GM23338 (cell line): ENCODE results near the gene TXNRD3. TPM values are rescaled to one million over a fixed set of nuclear protein-coding genes. Genes with fewer than 3 reads are reported as not detected.

Experiments
- ATAC-seq: fragments of 200-7000 bp; cut with Tn5 transposase; 3 replicates; pipeline ENCODE4 v1.9.1; 2020
- DNase-seq: peaks from one replicate; pipeline ENCODE4 v3.0.0-alpha.2; 2015; ENCODE audit warnings: low spot score
- H2AFZ ChIP-seq: fragments of 200-600 bp; sonication (generic); 2 replicates; pipeline ENCODE4 v1.8.0; 2016; ENCODE audit warnings: antibody characterized with exemption, mild to moderate bottlenecking, moderate library complexity
- H3F3A ChIP-seq: fragments of 200-600 bp; sonication (generic); replicated peaks from 2 replicates; pipeline ENCODE4 v1.8.0; 2017; ENCODE audit warnings: antibody characterized with exemption, mixed run types, low read depth
- H3K27ac ChIP-seq: fragments of 200-600 bp; sonication (generic); 2 replicates; pipeline ENCODE4 v1.6.1; 2016; ENCODE audit warnings: low read depth
- H3K27me3 ChIP-seq: fragments of 200-600 bp; sonication (generic); 2 replicates; pipeline ENCODE4 v1.8.0; 2016; ENCODE audit warnings: mild to moderate bottlenecking, mixed run types, moderate library complexity; ENCODE audit not compliant: insufficient read depth
- H3K36me3 ChIP-seq: fragments of 200-600 bp; sonication (generic); 2 replicates; pipeline ENCODE4 v1.8.0; 2016; ENCODE audit warnings: mild to moderate bottlenecking; ENCODE audit not compliant: insufficient read depth
- H3K4me1 ChIP-seq: fragments of 200-600 bp; sonication (generic); 2 replicates; pipeline ENCODE4 v1.8.0; 2016; ENCODE audit warnings: mild to moderate bottlenecking, moderate library complexity; ENCODE audit not compliant: insufficient read depth
- H3K4me2 ChIP-seq: fragments of 200-600 bp; sonication (generic); 2 replicates; pipeline ENCODE4 v1.7.1; 2017; ENCODE audit warnings: mixed run types
- H3K4me3 ChIP-seq: fragments of 200-600 bp; sonication (generic); 2 replicates; pipeline ENCODE4 v1.6.1; 2016; ENCODE audit warnings: mixed run types
- H3K79me2 ChIP-seq: fragments of 200-600 bp; sonication (generic); replicated peaks from 2 replicates; pipeline ENCODE4 v1.8.0; 2017; ENCODE audit warnings: mild to moderate bottlenecking; ENCODE audit not compliant: insufficient read depth
- H3K9me2 ChIP-seq: fragments of 200-600 bp; sonication (generic); 2 replicates; pipeline ENCODE4 v1.8.0; 2017; ENCODE audit not compliant: insufficient read depth
- H4K20me1 ChIP-seq: fragments of 200-600 bp; sonication (generic); replicated peaks from 2 replicates; pipeline ENCODE4 v1.8.0; 2017; ENCODE audit warnings: mild to moderate bottlenecking; ENCODE audit not compliant: insufficient read depth
- H3K27ac Mint-ChIP-seq: 2 replicates; pipeline ENCODE4 v1.8.0; 2020; ENCODE audit warnings: inconsistent platforms, mild to moderate bottlenecking, moderate library complexity, mixed read lengths
- H3K27me3 Mint-ChIP-seq: 3 replicates; pipeline ENCODE4 v1.8.0; 2022; ENCODE audit warnings: low read depth, mild to moderate bottlenecking, moderate library complexity, mixed read lengths, inconsistent platforms; ENCODE audit not compliant: insufficient read depth, poor library complexity
- H3K36me3 Mint-ChIP-seq: 3 replicates; pipeline ENCODE4 v1.8.0; 2021; ENCODE audit warnings: low read depth, mild to moderate bottlenecking, inconsistent platforms, moderate library complexity, mixed read lengths
- H3K4me1 Mint-ChIP-seq: 3 replicates; pipeline ENCODE4 v1.8.0; 2020; ENCODE audit warnings: mild to moderate bottlenecking, inconsistent platforms, mixed read lengths
- H3K4me3 Mint-ChIP-seq: 3 replicates; pipeline ENCODE4 v1.8.0; 2021; ENCODE audit warnings: moderate library complexity, mild to moderate bottlenecking, inconsistent platforms, mixed read lengths
- H3K9me3 Mint-ChIP-seq: 3 replicates; pipeline ENCODE4 v1.8.0; 2020; ENCODE audit warnings: moderate library complexity, mild to moderate bottlenecking, inconsistent platforms, mixed read lengths
- EZH2phosphoT487 ChIP-seq: fragments of 200-600 bp; sonication (generic); IDR thresholded peaks from one replicate; pipeline ENCODE4 v1.8.1; 2018; ENCODE audit warnings: antibody characterized with exemption; ENCODE audit not compliant: unreplicated experiment
- JUNB ChIP-seq: IDR thresholded peaks from one replicate; pipeline ENCODE4 v1.6.1; 2016; ENCODE audit warnings: antibody characterized with exemption; ENCODE audit not compliant: unreplicated experiment
- NANOG ChIP-seq: IDR thresholded peaks from 2 replicates; pipeline ENCODE4 v1.6.1; 2016; ENCODE audit warnings: antibody characterized with exemption, borderline replicate concordance
- POLR2AphosphoS5 ChIP-seq: IDR thresholded peaks from 2 replicates; pipeline ENCODE4 v1.6.1; 2016; ENCODE audit warnings: antibody characterized with exemption, low read depth
- ZNF114 ChIP-seq: fragments of 250-450 bp; sonication (Bioruptor Pico); IDR thresholded peaks from 2 replicates; pipeline ENCODE4 v1.5.0; 2020; ENCODE audit warnings: mild to moderate bottlenecking, moderate library complexity
- polyA plus RNA-seq: library from polyadenylated mRNA; unstranded; fragments of >200 nt; fragmentation: Nextera tagmentation; extraction: Ambion mirVana; gene quantifications from 2 replicates; pipeline ENCODE4 v1.2.1, GENCODE V29; 2016
- total RNA-seq: library from RNA; depleted of rRNA; stranded (reverse); fragments of >200 nt; shearing (Covaris generic); gene quantifications from 2 replicates; pipeline ENCODE4 v1.2.3, GENCODE V29; 2014
- TF ChIP-seq, protein P1 (sequence below): IDR thresholded peaks from 2 replicates; pipeline ENCODE4 v1.6.1; 2016; ENCODE audit warnings: antibody characterized with exemption
- TF ChIP-seq, protein P2 (sequence below), 2 experiments: fragments of 200-600 bp in 1 of 2; sonication (generic) in 1 of 2; conservative IDR thresholded peaks; 2 replicates each; pipeline versions ENCODE4 v1.5.1 to v1.6.1; 2016 to 2017; ENCODE audit warnings: antibody characterized with exemption in 2 of 2, low read depth in 2 of 2, mild to moderate bottlenecking in 2 of 2, moderate library complexity in 1 of 2
- TF ChIP-seq, protein P3 (sequence below): IDR thresholded peaks from one replicate; pipeline ENCODE4 v1.6.1; 2018; ENCODE audit warnings: antibody characterized with exemption; ENCODE audit not compliant: unreplicated experiment
- TF ChIP-seq, protein P4 (sequence below): fragments of 250-450 bp; sonication (Bioruptor Pico); IDR thresholded peaks from 2 replicates; pipeline ENCODE4 v1.5.0; 2020; ENCODE audit warnings: mild to moderate bottlenecking, moderate library complexity

Gene TXNRD3
- total and polyA plus RNA-seq, 2 experiments from 2014 or later, result 3.0 to 4.1 TPM

DNA sequence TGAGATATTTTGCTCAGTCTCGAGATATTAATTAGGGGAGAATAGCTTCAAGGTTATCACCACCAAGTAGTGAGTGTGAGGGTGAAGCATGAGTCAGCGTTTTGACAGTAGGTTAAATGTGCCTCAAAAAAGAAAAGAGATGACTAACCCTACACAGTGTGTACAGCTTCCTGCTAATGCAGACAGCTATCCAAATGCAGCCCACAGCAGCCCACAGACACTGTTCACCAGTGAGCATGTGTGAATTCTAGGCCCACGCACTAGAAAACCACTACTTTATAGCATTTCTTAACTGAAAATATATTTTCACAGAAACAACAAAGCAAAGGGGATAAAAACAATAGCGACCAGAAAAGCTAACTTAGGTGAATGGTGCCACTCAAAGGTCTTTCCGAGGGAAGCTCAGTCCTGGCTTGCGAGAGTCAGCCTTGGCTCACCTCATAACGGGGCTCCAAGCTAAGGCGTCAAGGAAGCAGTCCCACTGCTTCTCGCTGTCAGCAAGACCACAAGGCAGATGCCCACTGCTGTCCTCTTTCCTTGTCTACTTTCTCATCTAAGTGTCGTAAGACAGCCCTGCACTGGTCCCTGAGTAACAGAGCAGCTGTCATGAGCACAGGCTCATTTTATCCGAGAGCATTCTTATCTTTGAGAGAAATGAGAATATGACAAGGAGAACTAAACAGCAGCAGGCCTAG, 47.6 kb downstream of the TXNRD3 start:
- TF ChIP-seq, protein P1, sequence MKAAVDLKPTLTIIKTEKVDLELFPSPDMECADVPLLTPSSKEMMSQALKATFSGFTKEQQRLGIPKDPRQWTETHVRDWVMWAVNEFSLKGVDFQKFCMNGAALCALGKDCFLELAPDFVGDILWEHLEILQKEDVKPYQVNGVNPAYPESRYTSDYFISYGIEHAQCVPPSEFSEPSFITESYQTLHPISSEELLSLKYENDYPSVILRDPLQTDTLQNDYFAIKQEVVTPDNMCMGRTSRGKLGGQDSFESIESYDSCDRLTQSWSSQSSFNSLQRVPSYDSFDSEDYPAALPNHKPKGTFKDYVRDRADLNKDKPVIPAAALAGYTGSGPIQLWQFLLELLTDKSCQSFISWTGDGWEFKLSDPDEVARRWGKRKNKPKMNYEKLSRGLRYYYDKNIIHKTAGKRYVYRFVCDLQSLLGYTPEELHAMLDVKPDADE, result no peak
- TF ChIP-seq ZNF114 (CRISPR knock-in tag) (no peak), POLR2AphosphoS5 (no peak), JUNB (no peak), NANOG (no peak), EZH2phosphoT487 (no peak)
- TF ChIP-seq, protein P2, sequence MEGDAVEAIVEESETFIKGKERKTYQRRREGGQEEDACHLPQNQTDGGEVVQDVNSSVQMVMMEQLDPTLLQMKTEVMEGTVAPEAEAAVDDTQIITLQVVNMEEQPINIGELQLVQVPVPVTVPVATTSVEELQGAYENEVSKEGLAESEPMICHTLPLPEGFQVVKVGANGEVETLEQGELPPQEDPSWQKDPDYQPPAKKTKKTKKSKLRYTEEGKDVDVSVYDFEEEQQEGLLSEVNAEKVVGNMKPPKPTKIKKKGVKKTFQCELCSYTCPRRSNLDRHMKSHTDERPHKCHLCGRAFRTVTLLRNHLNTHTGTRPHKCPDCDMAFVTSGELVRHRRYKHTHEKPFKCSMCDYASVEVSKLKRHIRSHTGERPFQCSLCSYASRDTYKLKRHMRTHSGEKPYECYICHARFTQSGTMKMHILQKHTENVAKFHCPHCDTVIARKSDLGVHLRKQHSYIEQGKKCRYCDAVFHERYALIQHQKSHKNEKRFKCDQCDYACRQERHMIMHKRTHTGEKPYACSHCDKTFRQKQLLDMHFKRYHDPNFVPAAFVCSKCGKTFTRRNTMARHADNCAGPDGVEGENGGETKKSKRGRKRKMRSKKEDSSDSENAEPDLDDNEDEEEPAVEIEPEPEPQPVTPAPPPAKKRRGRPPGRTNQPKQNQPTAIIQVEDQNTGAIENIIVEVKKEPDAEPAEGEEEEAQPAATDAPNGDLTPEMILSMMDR (conservative IDR thresholded peaks at IDR 0.05; ENCODE audit: low read depth in 2 of 2), result no peak
- TF ChIP-seq, protein P3, sequence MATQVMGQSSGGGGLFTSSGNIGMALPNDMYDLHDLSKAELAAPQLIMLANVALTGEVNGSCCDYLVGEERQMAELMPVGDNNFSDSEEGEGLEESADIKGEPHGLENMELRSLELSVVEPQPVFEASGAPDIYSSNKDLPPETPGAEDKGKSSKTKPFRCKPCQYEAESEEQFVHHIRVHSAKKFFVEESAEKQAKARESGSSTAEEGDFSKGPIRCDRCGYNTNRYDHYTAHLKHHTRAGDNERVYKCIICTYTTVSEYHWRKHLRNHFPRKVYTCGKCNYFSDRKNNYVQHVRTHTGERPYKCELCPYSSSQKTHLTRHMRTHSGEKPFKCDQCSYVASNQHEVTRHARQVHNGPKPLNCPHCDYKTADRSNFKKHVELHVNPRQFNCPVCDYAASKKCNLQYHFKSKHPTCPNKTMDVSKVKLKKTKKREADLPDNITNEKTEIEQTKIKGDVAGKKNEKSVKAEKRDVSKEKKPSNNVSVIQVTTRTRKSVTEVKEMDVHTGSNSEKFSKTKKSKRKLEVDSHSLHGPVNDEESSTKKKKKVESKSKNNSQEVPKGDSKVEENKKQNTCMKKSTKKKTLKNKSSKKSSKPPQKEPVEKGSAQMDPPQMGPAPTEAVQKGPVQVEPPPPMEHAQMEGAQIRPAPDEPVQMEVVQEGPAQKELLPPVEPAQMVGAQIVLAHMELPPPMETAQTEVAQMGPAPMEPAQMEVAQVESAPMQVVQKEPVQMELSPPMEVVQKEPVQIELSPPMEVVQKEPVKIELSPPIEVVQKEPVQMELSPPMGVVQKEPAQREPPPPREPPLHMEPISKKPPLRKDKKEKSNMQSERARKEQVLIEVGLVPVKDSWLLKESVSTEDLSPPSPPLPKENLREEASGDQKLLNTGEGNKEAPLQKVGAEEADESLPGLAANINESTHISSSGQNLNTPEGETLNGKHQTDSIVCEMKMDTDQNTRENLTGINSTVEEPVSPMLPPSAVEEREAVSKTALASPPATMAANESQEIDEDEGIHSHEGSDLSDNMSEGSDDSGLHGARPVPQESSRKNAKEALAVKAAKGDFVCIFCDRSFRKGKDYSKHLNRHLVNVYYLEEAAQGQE, result no peak
- no peak for DNase-seq
- H3K9me3 Mint-ChIP-seq, result no peaks in the 10 kb centered on the region
- no peak overlapping the region for H3K4me3 Mint-ChIP-seq
- no peaks in the 10 kb centered on the region for H3K27me3 Mint-ChIP-seq
- H3K36me3 ChIP-seq, result no peaks in the 10 kb centered on the region
- no peaks in the 10 kb centered on the region for H3K79me2 ChIP-seq
- no peaks in the 10 kb centered on the region for H3K4me1 ChIP-seq
- peak overlapping the region; percentile 91; the same call in 1 of the 2 replicates for H3K27ac Mint-ChIP-seq
- no peak for ATAC-seq
- H4K20me1 ChIP-seq, result no peaks in the 10 kb centered on the region
- no peak overlapping the region for H3K4me2 ChIP-seq
- H3K4me1 Mint-ChIP-seq, result no peaks in the 10 kb centered on the region; the same call in 2 of the 3 replicates
- H3F3A ChIP-seq, result no peaks in the 10 kb centered on the region
- no peak overlapping the region for H3K27ac ChIP-seq
- no peak overlapping the region; the same call in 1 of the 2 replicates for H2AFZ ChIP-seq
- no peaks in the 10 kb centered on the region for H3K36me3 Mint-ChIP-seq
- no peaks in the 10 kb centered on the region; the same call in 1 of the 2 replicates for H3K9me2 ChIP-seq
- no peak overlapping the region for H3K4me3 ChIP-seq
- no peaks in the 10 kb centered on the region for H3K27me3 ChIP-seq

DNA sequence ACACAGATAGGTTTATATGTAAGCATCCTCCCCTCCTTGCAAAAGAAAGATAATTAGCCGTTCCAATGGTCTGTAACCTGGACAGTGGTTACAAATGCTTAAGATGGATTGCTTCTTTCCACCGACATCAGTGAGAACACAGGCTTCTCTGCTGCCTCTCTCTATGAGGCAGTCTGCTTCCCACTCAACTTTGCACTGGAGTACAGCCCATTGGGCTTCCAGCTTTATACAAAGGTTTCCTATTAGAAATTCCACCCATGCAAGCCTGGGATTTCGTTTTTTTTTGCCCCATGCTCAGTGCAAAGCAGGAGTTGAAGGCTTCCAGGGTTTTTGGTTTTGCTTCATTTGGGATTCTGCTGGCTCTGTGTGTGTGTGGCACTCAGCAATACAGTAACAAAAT, 48.9 kb downstream of the TXNRD3 start:
- no peaks in the 10 kb centered on the region for H3K27me3 Mint-ChIP-seq
- H3K27me3 ChIP-seq, result no peaks in the 10 kb centered on the region
- H2AFZ ChIP-seq, result no peak overlapping the region
- no peaks in the 10 kb centered on the region for H3K36me3 Mint-ChIP-seq
- no peaks in the 10 kb centered on the region for H3K9me3 Mint-ChIP-seq
- no peaks in the 10 kb centered on the region; the same call in 1 of the 2 replicates for H3K9me2 ChIP-seq
- no peaks in the 10 kb centered on the region for H3K4me1 ChIP-seq
- no peaks in the 10 kb centered on the region for H3F3A ChIP-seq
- H4K20me1 ChIP-seq, result no peaks in the 10 kb centered on the region
- no peaks in the 10 kb centered on the region for H3K36me3 ChIP-seq
- no peaks in the 10 kb centered on the region for H3K79me2 ChIP-seq
- no peak overlapping the region for H3K27ac ChIP-seq
- no peaks in the 10 kb centered on the region; the same call in 2 of the 3 replicates for H3K4me1 Mint-ChIP-seq
- no peak overlapping the region for H3K4me3 Mint-ChIP-seq
- DNase-seq (no peak), ATAC-seq (no peak)
- no peak overlapping the region for H3K4me2 ChIP-seq
- H3K27ac Mint-ChIP-seq, result no peak overlapping the region
- H3K4me3 ChIP-seq, result no peak overlapping the region
- TF ChIP-seq, protein P4, sequence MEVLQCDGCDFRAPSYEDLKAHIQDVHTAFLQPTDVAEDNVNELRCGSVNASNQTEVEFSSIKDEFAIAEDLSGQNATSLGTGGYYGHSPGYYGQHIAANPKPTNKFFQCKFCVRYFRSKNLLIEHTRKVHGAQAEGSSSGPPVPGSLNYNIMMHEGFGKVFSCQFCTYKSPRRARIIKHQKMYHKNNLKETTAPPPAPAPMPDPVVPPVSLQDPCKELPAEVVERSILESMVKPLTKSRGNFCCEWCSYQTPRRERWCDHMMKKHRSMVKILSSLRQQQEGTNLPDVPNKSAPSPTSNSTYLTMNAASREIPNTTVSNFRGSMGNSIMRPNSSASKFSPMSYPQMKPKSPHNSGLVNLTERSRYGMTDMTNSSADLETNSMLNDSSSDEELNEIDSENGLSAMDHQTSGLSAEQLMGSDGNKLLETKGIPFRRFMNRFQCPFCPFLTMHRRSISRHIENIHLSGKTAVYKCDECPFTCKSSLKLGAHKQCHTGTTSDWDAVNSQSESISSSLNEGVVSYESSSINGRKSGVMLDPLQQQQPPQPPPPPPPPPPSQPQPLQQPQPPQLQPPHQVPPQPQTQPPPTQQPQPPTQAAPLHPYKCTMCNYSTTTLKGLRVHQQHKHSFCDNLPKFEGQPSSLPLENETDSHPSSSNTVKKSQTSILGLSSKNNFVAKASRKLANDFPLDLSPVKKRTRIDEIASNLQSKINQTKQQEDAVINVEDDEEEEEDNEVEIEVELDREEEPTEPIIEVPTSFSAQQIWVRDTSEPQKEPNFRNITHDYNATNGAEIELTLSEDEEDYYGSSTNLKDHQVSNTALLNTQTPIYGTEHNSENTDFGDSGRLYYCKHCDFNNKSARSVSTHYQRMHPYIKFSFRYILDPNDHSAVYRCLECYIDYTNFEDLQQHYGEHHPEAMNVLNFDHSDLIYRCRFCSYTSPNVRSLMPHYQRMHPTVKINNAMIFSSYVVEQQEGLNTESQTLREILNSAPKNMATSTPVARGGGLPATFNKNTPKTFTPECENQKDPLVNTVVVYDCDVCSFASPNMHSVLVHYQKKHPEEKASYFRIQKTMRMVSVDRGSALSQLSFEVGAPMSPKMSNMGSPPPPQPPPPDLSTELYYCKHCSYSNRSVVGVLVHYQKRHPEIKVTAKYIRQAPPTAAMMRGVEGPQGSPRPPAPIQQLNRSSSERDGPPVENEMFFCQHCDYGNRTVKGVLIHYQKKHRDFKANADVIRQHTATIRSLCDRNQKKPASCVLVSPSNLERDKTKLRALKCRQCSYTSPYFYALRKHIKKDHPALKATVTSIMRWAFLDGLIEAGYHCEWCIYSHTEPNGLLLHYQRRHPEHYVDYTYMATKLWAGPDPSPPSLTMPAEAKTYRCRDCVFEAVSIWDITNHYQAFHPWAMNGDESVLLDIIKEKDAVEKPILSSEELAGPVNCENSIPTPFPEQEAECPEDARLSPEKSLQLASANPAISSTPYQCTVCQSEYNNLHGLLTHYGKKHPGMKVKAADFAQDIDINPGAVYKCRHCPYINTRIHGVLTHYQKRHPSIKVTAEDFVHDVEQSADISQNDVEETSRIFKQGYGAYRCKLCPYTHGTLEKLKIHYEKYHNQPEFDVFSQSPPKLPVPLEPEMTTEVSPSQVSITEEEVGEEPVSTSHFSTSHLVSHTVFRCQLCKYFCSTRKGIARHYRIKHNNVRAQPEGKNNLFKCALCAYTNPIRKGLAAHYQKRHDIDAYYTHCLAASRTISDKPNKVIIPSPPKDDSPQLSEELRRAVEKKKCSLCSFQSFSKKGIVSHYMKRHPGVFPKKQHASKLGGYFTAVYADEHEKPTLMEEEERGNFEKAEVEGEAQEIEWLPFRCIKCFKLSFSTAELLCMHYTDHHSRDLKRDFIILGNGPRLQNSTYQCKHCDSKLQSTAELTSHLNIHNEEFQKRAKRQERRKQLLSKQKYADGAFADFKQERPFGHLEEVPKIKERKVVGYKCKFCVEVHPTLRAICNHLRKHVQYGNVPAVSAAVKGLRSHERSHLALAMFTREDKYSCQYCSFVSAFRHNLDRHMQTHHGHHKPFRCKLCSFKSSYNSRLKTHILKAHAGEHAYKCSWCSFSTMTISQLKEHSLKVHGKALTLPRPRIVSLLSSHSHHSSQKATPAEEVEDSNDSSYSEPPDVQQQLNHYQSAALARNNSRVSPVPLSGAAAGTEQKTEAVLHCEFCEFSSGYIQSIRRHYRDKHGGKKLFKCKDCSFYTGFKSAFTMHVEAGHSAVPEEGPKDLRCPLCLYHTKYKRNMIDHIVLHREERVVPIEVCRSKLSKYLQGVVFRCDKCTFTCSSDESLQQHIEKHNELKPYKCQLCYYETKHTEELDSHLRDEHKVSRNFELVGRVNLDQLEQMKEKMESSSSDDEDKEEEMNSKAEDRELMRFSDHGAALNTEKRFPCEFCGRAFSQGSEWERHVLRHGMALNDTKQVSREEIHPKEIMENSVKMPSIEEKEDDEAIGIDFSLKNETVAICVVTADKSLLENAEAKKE (CRISPR knock-in tag), result no peak
